ENCODE results near the gene POU2AF2. TPM values are rescaled to one million over a fixed set of nuclear protein-coding genes. Genes with fewer than 3 reads are reported as not detected.

The POU2AF2 gene, protein sequence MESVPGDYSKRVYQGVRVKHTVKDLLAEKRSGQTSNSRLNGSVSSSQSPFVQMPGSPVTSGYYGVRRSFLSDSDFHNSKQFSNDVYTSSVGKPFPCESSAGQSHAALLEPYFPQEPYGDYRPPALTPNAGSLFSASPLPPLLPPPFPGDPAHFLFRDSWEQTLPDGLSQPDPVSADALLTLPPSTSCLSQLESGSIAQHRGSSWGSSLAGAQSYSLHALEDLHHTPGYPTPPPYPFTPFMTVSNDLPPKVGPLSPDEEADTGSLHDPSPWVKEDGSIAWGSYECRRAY
- not detected for total RNA-seq

DNA sequence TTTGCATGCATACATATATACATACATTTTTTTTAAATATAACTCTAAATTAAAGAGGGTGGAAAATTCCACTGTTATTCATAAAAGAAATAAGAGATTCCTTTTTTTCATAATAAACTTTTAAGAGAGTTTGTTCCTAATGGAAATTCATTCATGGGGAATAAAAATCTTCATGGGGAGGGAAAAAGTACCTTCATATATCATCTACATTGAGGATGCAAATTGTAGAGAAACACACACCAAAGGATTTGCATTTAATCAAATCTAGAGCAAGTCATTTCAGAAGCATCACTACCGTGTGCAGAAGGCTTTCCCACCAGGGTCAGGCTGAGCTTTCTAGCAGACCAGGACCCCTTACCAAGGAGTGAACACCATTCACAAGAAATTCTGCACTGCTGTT is at the start of gene POU2AF2:
Gene POU2AF2, plus strand, starts transcription at position 301 of the 400 bp plus-strand sequence. CDS start 129 bp downstream, outside the sequence.

DNA sequence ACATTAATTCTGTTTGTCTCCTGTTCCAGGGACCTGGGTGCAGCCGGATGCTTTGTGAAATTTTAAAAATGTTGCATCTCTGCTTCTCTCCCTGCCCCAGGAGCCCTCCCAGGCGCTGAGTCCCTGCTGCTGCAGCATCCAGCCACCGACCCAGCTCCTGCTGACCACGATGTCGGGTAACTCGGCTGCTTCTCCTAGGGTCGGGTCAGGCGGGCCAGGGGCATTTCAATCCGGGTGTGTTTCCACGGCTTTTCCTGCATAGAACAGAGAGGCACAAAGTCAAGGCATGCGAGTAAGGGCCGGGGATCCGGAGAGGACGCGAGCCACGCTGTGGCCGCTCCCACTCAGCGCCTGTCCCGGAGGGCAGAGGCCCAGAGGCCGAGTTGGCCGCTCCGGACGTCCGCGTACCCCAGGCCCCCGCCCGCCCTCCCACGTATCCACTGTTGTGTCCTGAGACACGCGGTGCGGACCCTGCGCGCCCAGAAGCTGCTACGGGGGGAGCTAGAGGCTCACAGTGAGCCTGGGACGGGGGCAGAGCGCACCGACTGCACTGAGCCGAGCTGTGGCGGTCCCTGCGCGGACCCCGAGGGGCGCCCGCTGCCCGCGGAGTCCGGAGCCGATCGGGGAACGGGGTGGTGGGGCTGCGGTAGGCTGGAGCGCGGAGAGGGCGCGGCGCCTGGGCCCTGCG is 53.0 kb downstream of the POU2AF2 start, which contains the start of gene POU2AF3:
Gene POU2AF3, plus strand, starts transcription at position 134 of the 688 bp plus-strand sequence. Its CDS starts 36 bp downstream, at position 170.

Other genes starting within 250 kb of the POU2AF2 start
- 4.0 TPM for gene POU2AF3, start 52.8 kb downstream of the POU2AF2 start, total RNA-seq
- gene POU2AF1, start 133.6 kb downstream of the POU2AF2 start, total RNA-seq, result 0.82 TPM

Measured in metanephros (tissue), 1 donor.